ENCODE results near the gene ACTN4. TPM values are rescaled to one million over a fixed set of nuclear protein-coding genes. Genes with fewer than 3 reads are reported as not detected.

The ACTN4 gene
- total and polyA plus RNA-seq, 10 of the 15 experiments (the other 5 are each of a cell fraction or from before 2014, with no cell fraction given): 2.4 to 293 (median 72.5) TPM

DNA sequence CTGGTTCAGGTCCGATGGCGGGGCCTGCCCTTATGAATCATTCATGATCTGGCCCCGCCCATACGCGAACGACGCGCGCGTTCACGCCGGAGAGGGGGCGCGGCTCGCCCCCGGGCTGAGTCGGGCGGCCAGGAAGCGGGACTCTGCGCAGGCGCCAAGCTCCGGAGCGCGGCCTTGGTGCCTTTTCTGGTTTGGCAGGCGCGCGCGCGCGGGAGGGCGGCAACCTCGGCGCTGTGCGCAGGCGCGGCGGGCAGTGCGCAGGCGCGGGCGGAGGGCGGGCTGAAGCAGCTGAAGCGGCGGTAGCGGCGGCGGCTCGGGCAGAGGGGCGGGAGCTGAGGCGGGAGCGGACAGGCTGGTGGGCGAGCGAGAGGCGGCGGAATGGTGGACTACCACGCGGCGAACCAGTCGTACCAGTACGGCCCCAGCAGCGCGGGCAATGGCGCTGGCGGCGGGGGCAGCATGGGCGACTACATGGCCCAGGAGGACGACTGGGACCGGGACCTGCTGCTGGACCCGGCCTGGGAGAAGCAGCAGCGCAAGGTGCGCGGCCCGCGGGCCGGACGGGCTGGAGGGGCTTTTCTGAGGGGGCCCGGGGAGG is at the start of gene ACTN4 (continued):
- TF ChIP-seq, protein P1, sequence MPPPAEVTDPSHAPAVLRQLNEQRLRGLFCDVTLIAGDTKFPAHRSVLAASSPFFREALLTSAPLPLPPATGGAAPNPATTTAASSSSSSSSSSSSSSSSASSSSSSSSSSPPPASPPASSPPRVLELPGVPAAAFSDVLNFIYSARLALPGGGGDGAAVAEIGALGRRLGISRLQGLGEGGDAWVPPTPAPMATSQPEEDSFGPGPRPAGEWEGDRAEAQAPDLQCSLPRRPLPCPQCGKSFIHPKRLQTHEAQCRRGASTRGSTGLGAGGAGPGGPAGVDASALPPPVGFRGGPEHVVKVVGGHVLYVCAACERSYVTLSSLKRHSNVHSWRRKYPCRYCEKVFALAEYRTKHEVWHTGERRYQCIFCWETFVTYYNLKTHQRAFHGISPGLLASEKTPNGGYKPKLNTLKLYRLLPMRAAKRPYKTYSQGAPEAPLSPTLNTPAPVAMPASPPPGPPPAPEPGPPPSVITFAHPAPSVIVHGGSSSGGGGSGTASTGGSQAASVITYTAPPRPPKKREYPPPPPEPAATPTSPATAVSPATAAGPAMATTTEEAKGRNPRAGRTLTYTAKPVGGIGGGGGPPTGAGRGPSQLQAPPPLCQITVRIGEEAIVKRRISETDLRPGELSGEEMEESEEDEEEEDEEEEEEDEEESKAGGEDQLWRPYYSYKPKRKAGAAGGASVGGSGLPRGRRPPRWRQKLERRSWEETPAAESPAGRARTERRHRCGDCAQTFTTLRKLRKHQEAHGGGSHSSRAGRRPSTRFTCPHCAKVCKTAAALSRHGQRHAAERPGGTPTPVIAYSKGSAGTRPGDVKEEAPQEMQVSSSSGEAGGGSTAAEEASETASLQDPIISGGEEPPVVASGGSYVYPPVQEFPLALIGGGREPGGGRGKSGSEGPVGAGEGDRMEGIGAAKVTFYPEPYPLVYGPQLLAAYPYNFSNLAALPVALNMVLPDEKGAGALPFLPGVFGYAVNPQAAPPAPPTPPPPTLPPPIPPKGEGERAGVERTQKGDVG (CRISPR knock-in tag; IDR thresholded peaks at IDR 0.05): no peak
- TF ChIP-seq RFX5 (IDR thresholded peaks at IDR 0.05; ENCODE audit: low read depth, low read length) (no peak), BHLHE40 (IDR thresholded peaks at IDR 0.05; ENCODE audit: borderline replicate concordance in 1 of 2, low read depth in 2 of 2, low read length in 1 of 2) (peak; percentile 43 to 63; a peak in 2 of 4 replicates), SIN3A (IDR thresholded peaks at IDR 0.05; ENCODE audit: low read depth, low read length) (peak; percentile 91), NFYB (IDR thresholded peaks at IDR 0.05; ENCODE audit: insufficient read depth, low read depth, low read length) (no peak), TCF3 (IDR thresholded peaks at IDR 0.05; ENCODE audit: borderline replicate concordance, insufficient read depth, low read depth, low read length) (0 out of 2 replicates have a peak, but pooled peaks have one; percentile 21), CHD4 (IDR thresholded peaks at IDR 0.05) (no peak), KDM1A (IDR thresholded peaks at IDR 0.05; ENCODE audit: borderline replicate concordance) (no peak), PML (IDR thresholded peaks at IDR 0.05; ENCODE audit: low read length) (no peak), MEF2A (IDR thresholded peaks at IDR 0.05; ENCODE audit: insufficient read depth, low read depth, low read length) (no peak), FOXK2 (IDR thresholded peaks at IDR 0.05) (no peak), WRNIP1 (IDR thresholded peaks at IDR 0.05; ENCODE audit: borderline replicate concordance, low read depth, low read length) (no peak), TARDBP (IDR thresholded peaks at IDR 0.05; ENCODE audit: borderline replicate concordance) (no peak), RAD21 (IDR thresholded peaks at IDR 0.05; ENCODE audit: insufficient read depth, low read depth, low read length) (no peak), JUND (IDR thresholded peaks at IDR 0.05; ENCODE audit: low read depth, low read length) (no peak)
- TF ChIP-seq, protein P2, sequence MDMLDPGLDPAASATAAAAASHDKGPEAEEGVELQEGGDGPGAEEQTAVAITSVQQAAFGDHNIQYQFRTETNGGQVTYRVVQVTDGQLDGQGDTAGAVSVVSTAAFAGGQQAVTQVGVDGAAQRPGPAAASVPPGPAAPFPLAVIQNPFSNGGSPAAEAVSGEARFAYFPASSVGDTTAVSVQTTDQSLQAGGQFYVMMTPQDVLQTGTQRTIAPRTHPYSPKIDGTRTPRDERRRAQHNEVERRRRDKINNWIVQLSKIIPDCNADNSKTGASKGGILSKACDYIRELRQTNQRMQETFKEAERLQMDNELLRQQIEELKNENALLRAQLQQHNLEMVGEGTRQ (IDR thresholded peaks at IDR 0.05; ENCODE audit: borderline replicate concordance, low read depth, low read length): no peak
- TF ChIP-seq, protein P3, sequence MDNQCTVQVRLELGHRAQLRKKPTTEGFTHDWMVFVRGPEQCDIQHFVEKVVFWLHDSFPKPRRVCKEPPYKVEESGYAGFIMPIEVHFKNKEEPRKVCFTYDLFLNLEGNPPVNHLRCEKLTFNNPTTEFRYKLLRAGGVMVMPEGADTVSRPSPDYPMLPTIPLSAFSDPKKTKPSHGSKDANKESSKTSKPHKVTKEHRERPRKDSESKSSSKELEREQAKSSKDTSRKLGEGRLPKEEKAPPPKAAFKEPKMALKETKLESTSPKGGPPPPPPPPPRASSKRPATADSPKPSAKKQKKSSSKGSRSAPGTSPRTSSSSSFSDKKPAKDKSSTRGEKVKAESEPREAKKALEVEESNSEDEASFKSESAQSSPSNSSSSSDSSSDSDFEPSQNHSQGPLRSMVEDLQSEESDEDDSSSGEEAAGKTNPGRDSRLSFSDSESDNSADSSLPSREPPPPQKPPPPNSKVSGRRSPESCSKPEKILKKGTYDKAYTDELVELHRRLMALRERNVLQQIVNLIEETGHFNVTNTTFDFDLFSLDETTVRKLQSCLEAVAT (IDR thresholded peaks at IDR 0.05): no peak
- TF ChIP-seq, protein P4, sequence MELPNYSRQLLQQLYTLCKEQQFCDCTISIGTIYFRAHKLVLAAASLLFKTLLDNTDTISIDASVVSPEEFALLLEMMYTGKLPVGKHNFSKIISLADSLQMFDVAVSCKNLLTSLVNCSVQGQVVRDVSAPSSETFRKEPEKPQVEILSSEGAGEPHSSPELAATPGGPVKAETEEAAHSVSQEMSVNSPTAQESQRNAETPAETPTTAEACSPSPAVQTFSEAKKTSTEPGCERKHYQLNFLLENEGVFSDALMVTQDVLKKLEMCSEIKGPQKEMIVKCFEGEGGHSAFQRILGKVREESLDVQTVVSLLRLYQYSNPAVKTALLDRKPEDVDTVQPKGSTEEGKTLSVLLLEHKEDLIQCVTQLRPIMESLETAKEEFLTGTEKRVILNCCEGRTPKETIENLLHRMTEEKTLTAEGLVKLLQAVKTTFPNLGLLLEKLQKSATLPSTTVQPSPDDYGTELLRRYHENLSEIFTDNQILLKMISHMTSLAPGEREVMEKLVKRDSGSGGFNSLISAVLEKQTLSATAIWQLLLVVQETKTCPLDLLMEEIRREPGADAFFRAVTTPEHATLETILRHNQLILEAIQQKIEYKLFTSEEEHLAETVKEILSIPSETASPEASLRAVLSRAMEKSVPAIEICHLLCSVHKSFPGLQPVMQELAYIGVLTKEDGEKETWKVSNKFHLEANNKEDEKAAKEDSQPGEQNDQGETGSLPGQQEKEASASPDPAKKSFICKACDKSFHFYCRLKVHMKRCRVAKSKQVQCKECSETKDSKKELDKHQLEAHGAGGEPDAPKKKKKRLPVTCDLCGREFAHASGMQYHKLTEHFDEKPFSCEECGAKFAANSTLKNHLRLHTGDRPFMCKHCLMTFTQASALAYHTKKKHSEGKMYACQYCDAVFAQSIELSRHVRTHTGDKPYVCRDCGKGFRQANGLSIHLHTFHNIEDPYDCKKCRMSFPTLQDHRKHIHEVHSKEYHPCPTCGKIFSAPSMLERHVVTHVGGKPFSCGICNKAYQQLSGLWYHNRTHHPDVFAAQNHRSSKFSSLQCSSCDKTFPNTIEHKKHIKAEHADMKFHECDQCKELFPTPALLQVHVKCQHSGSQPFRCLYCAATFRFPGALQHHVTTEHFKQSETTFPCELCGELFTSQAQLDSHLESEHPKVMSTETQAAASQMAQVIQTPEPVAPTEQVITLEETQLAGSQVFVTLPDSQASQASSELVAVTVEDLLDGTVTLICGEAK (IDR thresholded peaks at IDR 0.05; ENCODE audit: borderline replicate concordance): no peak
- TF ChIP-seq, protein P5, sequence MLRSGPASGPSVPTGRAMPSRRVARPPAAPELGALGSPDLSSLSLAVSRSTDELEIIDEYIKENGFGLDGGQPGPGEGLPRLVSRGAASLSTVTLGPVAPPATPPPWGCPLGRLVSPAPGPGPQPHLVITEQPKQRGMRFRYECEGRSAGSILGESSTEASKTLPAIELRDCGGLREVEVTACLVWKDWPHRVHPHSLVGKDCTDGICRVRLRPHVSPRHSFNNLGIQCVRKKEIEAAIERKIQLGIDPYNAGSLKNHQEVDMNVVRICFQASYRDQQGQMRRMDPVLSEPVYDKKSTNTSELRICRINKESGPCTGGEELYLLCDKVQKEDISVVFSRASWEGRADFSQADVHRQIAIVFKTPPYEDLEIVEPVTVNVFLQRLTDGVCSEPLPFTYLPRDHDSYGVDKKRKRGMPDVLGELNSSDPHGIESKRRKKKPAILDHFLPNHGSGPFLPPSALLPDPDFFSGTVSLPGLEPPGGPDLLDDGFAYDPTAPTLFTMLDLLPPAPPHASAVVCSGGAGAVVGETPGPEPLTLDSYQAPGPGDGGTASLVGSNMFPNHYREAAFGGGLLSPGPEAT (IDR thresholded peaks at IDR 0.05; ENCODE audit: low read depth): no peak

Measured in GM12878 (cell line).